HG02588 (cell line): ENCODE data around the gene TIGD3.

Experiments
- ATAC-seq: cut with Tn5 transposase; IDR thresholded peaks from one replicate; pipeline ENCODE4 v1.9.1; 2021; ENCODE audit warnings: mild to moderate bottlenecking, moderate library complexity; ENCODE audit not compliant: unreplicated experiment

TIGD3 gene

GRCh38 chr11:65354265-65355012 lies at the start of gene TIGD3:
Gene TIGD3, plus strand, starts transcription at chr11:65354751. Its CDS starts 1,058 bp downstream, at chr11:65355809.
- ATAC-seq: peak; percentile 85

DNA sequence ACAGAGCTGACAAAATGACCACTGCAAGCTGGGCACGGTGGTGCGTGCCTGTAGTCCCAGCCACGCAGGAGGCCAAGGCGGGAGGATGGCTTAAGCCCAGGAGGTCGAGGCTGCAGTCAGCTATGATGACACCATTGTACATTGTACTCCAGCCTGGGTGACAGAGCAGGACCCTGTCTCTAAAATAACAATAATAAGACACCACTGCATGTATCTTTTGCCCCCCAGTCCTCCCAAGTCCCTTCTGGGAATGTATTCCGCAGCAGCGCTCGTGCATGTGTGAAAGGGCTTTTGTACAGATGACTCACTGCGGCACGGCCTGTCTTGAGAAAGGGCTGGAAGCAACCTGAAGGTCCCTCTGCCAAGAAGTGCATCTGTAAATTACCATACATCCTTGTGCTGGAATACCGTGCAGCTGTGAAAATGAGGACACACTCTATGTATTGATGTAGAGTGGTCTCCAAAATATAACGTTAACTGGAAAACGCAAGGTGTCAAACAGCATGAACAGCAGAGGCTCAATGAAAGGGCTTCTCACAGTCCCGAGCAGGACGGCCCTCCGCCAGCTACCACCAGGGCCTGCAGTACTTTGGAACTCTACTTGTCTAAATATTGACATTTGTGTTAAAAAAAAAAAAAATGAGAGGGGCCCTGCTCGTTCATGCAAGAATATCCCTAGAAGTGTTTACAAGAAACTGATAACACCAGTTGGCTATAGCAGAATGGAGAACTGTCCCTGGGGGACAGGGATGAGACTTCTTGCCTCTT lies 48.9 kb upstream of the TIGD3 start:
- no peak for ATAC-seq

DNA sequence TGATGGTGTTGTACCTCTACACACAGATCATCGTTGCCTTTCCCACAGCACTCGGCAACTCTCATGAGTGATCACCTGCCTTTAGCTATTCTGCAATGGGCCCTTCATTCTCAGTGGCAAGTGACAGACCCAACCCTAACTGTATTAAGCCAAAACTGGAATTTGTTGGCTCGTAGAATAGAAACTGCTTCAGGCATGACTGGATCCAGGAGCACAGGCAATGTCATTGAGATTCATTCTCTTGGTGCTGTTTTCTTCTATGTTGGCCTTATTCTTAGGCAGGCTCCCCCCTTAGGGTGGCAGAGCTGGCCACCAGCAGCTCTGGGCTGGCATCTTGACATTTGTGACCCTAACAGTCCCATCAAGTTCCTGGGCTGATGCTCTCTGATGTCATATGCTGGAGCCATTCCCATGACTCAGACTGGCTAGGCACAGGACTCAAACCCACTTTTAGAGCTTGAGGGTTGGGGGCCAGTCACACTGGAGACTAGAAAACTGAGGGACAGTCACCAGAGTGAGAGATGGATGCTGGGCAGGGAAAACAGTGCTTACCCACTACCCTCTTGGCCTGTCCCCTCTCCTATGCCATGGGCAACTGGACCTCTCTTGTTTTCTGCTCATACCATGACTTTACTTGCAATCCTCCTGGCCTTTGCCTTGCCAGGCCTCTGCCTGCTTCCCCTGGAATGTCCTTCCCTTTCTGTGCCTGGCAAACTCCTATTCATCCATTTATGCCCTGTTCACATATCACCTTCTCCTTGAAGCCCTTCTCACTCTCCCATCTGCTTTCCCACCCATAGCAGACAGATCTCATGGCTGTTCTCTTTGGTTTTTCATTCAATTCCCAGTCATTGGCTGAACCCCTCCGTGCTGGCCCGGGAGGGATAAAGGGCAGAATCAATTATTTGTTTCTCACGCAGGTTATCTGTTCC lies 47.0 kb upstream of the TIGD3 start:
- ATAC-seq: no peak

GRCh38 chr11:65308281-65308891 lies 46.2 kb upstream of the TIGD3 start:
- ATAC-seq: no peak

- ATAC-seq: no peak
Observed at GRCh38 chr11:65309006-65309405, 45.5 kb upstream of the TIGD3 start.

DNA sequence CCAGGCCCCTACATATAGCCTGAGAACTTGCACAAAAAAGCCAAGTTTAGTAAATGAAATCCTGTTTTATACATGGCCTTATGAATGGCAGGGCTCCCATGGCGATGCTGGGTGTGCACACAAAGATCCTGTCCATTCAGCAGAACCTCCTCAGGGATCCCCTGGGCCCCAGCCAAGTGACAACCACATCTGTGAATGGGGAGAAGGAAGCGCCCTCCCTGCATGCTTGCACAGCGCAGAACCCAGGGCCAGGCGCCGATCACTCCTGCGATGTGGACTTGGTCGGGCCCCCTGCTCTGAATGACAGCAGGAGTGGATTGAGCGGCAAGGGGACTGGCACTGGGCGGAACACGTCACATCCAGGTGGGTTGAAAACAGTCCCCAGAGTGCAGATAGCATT lies 44.3 kb upstream of the TIGD3 start:
- ATAC-seq: no peak

DNA sequence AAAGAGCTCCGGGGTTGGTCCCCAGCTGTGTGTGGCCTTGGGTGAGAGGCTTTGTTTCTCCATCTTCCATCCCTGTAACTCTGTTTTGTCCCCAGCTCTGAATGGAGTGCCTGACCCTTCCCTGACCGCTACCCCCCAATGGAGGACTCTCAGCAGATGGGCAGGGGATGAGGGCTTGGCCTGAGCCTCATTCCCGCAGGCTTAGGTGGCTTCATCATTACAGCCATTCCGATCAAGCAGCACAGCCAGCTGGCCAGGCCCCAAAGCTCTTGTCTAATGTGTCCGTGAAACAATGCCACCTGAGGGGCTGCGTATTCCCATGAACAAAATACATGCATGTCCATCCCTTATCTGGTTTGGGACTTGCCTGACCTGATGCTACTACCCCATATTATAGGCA lies 43.8 kb upstream of the TIGD3 start:
- no peak for ATAC-seq

DNA sequence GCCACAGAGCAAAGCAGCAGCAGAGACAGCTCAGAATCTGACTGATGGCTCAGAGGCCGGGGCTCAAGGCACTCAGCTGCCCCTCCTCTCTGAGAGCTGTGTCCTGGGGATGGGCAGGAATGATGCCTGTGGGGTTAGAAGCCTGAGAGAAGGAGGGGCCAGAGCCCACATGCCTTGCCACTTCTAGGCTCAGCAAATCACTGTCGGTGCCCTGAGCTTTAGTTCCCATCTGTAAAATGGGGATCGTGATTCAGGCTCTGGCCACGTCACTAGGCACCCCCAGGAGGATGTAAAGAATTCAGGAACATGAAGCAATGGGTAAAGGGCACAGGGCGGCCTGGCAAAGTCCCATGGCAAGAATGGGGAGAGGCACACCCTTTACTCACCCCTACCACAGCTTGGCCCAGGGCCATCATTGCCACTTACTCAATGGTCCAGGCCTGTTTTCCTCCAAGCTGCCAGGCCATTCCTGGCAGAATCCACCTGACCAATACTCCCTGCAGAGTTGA lies 43.3 kb upstream of the TIGD3 start:
- no peak for ATAC-seq

GRCh38 chr11:65314501-65315203 lies 39.9 kb upstream of the TIGD3 start, which contains the start of gene CDC42EP2:
Gene CDC42EP2, plus strand, starts transcription at chr11:65314866. Its CDS starts 6,033 bp downstream, at chr11:65320899.
- peak; percentile 76 for ATAC-seq

- peak; percentile 41 for ATAC-seq
Observed at GRCh38 chr11:65315204-65315865, 39.2 kb upstream of the TIGD3 start.

GRCh38 chr11:65315866-65316226 lies 38.7 kb upstream of the TIGD3 start:
- no peak for ATAC-seq

GRCh38 chr11:65316227-65317024 lies 38.1 kb upstream of the TIGD3 start:
- no peak for ATAC-seq

DNA sequence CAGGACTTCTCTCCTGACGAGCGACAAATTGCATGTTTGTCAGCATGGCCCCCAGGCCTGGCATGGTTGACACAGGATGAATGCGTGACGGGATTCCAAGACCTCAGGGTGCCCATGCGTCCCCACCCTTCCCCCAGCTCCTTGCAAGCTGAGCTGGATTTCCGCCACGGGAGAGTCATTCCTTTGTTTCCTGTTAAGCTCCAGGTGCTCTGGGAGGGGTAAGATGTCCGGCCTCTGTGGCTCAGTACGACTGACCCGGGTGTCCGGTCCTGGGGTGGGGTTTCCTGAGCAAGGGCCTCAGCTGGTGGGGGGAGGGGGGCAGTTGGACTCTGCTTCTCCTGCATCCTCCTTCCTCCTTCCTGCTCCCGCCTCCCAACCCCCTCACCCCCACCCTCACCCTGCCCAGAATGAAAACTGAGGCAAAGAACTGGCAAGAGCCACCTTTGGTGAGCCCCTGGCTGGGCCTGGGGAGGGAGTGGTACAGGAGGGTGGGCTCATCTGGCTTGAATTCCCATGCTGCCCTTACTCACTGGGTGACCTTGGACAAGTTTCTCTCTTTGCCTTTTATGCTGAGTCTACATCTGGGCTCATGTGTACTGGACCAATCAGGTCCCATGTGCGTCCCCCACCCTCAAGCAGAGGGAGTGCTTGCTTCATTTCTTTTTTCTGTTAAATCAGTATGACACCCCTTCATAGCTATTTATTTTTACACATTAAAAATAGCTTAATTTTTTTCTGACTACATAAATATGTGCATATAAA lies 37.3 kb upstream of the TIGD3 start:
- ATAC-seq: no peak

DNA sequence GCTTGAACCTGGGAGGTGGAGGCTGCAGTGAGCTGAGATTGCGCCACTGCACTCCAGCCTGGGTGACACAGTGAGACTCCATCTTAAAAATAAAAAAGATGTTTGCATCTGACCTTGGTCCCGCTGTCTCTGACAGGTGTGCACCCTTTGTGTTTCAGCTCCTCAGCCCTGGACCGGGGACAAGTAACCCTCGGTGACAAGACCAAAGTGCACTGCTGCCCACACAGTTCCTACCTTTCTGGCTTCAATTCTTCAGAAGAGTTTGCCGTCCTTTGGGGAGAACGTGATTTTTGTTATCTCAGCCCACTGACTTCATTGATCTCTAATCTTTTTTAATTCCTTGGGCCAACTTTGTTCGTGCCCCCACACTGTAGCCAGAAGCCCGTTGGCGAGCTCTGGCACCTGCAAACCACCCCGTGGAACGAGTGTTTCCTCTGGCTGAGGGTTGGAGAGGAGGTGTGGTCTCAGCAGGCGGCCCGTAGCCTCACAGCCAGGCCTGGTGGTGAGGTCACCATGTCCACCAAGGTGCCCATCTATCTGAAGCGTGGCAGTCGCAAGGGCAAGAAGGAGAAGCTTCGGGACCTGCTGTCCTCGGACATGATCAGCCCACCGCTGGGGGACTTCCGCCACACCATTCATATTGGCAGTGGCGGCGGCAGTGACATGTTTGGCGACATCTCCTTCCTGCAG lies 34.0 kb upstream of the TIGD3 start:
- no peak for ATAC-seq

DNA sequence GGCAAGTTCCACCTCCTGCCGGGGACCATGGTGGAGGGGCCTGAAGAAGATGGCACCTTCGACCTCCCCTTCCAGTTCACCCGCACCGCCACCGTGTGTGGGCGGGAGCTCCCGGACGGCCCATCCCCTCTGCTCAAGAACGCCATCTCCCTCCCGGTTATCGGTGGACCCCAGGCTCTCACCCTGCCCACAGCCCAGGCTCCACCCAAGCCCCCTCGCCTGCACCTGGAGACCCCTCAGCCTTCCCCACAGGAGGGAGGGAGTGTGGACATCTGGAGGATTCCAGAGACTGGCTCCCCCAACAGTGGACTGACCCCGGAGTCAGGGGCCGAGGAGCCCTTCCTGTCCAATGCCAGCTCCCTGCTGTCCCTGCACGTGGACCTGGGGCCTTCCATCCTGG lies 33.5 kb upstream of the TIGD3 start:
- ATAC-seq: no peak

DNA sequence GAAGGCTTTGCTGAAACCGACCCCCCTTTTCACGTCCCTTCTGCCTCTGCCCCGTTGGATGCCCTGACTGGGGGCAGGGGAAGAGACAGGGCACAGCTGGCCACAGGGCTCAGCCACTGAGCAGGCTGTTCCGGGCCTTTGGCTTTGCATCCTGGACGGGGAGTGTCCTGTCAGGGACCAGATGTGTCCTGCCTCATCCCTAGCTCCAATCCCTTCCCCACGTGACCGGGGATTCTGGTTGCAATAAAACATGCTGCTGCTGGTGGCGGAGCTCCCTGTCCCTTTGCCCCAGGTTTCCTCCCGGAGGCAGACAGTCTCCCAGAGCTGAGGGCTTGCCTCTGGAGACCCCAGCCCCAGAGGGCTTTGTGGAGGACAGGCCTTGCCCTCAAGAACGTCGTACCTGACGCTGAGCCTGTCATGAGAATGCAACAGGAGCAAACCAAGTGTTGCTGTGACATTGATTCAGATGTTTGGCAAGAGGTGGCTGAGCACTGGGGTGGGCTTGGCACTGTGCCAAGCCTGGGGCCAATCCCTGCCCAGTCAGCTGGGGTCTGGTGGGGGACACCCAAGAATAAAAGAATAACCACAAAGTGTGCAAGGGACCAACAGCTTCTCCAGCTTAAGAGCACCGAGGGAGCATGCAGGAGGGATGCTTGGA lies 32.6 kb upstream of the TIGD3 start:
- ATAC-seq: no peak

DNA sequence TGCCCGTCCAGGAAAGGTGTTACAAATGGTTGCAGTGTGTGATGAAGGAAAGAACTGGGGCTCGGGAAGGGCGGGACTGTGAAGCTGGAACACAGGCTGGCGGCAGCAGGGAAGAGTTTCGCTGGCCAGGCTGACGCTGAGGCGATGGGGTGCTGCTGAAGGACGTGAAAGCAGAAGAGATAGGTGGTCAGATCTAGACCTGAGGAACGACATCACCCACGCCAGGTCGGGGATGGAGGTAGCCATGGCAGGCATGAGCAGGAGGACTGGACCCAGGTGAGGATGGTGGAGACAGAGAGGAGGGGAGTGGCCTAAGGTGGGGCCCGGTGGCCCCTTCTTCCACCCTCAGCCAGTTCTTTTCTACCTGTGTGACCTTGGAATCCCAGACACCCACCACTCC lies 30.7 kb upstream of the TIGD3 start:
- ATAC-seq: no peak
